Stimulated activated CD8-positive, alpha-beta memory T cell treated with anti-CD3 and anti-CD28 coated beads, Interleukin-2, amount 100 ng/mL, for 1 hour (primary cell): ENCODE results near the gene KIF20A.
"Not testable (repeated sequence)": the region's sequence is repeated elsewhere in the genome, so short reads cannot be mapped to it uniquely, and the experiment has no call there.

Source experiments
- DNase-seq, 2 donors: peaks; one replicate each; pipeline ENCODE4 v3.0.0-alpha.2; 2020; ENCODE audit warnings: low read depth in 2 of 2

KIF20A gene

GRCh38 chr5:138186002-138186447, 7.1 kb downstream of the KIF20A start:
- no peak for DNase-seq

GRCh38 chr5:138188626-138189025, 9.7 kb downstream of the KIF20A start:
- no peak for DNase-seq

DNA sequence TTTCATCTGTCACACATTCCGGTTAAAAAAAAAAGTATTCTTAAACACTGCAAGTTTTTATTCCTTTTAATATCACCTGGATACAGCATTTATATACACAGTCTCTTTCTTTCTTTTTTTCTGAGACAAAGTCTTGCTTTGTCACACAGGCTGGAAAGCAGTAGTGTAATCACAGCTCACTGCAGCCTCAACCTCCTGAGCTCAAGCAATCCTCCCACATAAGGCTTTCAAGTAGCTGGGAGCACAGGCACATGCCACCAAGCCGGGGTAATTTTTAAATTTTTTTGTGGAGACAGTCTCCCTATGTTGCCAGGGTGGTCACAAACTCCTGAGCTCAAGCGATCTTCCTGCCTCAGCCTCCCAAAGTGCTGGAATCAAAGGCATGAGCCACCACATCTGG, 13.9 kb downstream of the KIF20A start:
- no peak for DNase-seq

DNA sequence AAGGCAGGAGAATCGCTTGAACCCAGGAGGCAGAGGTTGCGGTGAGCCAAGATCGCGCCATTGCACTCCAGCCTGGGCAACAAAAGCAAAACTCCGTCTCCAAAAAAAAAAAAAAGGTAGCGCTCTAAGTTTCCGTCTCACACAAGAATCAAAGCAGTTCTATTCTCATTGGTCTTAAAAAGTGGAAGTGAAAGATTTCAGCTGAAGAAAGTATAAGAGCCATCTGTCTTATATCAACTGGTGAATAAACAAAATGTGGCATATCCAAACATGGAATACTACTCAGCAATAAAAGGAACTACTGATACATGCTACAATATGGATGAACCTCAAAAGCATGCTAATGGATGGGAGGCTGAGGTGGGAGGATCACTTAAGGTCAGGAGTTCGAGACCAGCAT, 14.9 kb downstream of the KIF20A start:
- DNase-seq = not testable (repeated sequence)

GRCh38 chr5:138210985-138211384, 32.1 kb downstream of the KIF20A start:
- DNase-seq = no peak

- no peak for DNase-seq
Measured at GRCh38 chr5:138212828-138213160, 33.9 kb downstream of the KIF20A start.

DNA sequence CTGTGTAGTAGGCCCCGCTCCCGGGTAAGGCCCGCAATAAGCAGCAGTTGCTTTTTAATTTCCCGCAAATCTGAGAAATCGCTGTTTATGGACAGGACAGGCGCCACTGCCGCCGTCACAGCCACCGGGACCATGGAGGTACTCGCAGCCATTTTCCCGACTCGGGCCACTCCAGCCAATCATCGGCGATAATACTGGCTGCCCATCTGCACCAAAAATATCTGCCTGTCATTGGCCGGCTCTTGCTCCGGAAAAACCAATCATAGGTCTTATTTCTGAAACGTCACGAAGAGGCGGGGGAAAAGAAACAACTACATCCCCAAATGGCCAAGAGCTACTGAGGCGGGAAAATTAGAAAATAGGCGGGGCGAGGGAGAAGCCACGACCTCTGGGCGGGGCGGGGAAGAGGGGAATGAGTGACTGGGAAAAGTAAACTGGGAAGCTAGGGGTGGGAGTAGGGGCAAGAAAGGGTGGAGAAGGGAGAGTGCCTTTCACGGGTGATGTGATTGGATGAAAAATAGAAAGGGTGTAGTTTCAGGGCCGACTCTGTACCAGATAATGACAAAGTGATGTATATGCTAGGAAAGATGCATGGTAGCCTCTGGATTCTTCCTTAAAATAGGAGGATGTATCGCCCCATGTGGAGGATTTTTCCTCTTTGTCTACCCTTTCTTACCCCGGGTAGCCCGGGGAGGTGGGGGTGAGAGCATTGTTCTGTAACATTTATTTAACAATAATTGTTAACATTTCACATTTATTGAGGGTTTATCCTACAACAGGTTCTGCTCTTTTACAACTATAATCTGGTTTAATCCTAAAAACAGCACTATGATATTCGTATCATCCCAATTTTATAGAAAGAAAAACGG, 34.5 kb downstream of the KIF20A start, which contains the start of gene CDC23:
Gene CDC23 (minus strand): TSS at position 163 of the 869 bp plus-strand sequence. CDS start 11 bp downstream, at position 152.
- peak; percentile 67 to 75 for DNase-seq

- no peak for DNase-seq
Measured at GRCh38 chr5:138216799-138217198, 37.9 kb downstream of the KIF20A start.

DNA sequence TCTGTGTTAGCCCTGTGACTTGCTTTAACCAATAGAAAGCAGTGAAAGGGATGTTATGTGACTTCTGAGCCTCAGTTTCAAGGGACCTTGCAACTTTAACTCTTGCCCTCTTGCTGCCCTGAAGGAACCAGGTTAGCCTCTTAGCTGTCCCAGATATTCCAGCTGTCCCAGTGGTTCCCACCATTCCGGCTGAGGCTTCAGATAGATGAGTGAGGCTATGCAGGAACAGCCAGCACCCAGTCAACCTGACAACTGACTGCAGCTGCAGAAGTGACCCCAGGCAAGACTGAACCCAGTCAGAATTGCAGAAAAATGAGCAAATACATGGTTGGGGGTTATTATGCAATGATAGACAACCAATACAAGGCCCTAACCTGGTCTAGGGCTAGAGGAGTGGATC, 44.6 kb downstream of the KIF20A start:
- no peak for DNase-seq

DNA sequence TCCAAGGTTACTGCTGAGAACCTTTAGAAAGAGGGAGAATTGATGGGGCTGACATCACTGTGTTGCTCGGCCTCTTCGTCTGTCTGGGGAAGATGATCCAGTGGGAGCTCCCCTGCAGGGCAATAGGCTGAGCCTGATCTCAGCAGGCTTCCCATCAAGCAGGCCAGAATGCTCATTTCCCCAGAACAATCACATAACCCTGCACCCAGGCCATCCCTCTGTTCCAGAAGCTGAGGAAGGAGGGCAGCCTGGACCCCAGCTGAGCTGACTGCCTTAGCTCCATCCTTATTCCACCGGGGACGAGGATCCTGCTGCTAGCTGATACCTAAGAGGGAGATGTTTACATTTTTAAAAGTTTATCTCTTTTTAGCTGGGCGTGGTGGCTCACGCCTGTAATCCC, 45.8 kb downstream of the KIF20A start:
- DNase-seq = no peak

DNA sequence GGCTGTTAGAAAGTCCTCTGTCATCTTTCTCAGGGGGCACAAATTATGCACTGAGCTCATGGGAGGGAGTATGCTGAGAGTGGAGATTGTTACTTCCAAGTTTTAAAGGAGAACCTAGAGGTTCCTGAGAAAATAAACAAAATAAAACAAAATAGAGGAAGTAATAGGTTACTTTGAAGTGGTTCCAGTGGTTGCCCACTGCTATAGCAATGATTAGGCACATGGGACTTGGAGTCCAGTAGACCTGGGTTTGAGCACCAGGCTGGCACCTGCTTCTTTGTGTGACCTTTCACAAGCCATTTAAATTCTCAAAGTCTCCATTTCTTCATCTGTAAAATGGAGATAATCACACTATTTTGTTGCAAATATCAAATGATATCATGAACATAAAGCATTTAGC, 48.0 kb downstream of the KIF20A start:
- no peak for DNase-seq

DNA sequence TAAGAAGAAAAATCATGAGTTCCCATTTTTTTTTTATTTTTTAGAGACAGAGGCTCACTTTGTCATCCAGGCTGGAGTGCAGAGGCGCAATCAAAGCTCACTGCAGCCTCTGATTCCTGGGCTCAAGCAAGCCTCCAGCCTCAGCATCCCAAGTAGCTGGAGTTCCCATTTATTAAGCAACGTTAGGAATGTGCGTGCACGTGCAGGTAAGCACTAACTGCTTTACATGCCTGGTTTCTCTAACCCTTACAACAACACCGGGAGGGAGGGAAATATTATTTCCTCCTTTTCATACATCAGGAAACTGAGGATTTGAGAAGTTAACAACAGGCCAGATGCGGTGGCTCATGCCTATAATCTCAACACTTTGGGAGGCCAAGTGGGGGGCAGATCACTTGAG, 50.5 kb downstream of the KIF20A start:
- DNase-seq = no peak

DNA sequence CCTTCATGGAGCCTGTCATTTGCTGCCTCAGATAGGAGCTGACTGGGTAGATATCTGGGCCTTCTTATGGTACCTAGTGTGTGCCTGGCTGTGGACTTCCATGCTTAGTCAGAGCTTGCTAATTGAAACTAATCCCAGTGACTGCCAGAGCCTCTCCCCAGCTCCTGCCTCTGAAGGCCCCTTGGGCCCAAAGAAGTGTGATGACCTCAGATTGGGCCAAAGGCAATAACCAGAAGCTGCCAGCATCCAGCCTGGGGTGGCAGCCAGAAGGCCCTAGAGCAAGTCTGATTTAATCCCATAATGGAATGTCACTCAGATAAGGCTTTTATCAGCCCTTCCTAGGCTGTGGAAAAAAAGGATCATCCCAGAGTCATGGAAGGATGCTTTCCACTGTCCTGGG, 51.3 kb downstream of the KIF20A start:
- DNase-seq = no peak

GRCh38 chr5:138230981-138231589, 52.2 kb downstream of the KIF20A start:
- no peak for DNase-seq

- no peak for DNase-seq
Measured at GRCh38 chr5:138233280-138233679, 54.4 kb downstream of the KIF20A start.

GRCh38 chr5:138234651-138235050, 55.7 kb downstream of the KIF20A start:
- DNase-seq = no peak
